A549 (cell line): ENCODE measurements around the gene SYNPO2L. TPM values are rescaled to one million over a fixed set of nuclear protein-coding genes. Genes with fewer than 3 reads are reported as not detected.

Experiments used
- ATAC-seq, 2 experiments: fragments of 200-7000 bp in 1 of 2; fragments of >200 bp in 1 of 2; cut with Nextera tagmentation in 1 of 2; cut with Tn5 transposase in 1 of 2; 3 replicates each; pipeline versions ENCODE4 v1.8.0 to v1.9.1; 2018 to 2020; ENCODE audit warnings: mild to moderate bottlenecking in 1 of 2, moderate library complexity in 1 of 2
- CTCF ChIA-PET: fragments of 300-600 bp; sonication (Branson Sonifier 250); formaldehyde crosslinking; extraction: SDS; loops from one replicate; lab custom pipeline; 2021; ENCODE audit warnings: antibody characterized with exemption, inconsistent platforms; lab: Yijun Ruan, JAX
- POLR2A ChIA-PET: fragments of 350-600 bp; formaldehyde crosslinking; extraction: SDS; loops from one replicate; lab custom pipeline; 2021; ENCODE audit warnings: antibody characterized with exemption, inconsistent platforms; lab: Yijun Ruan, JAX
- DNase-seq, 2 experiments: peaks; one replicate each; pipeline versions ENCODE4 v3.0.0 to v3.0.0-alpha.2; 2011 to 2016; ENCODE audit warnings: low read depth in 1 of 2, low spot score in 1 of 2
- FAIRE-seq: peaks from 2 replicates; lab custom pipeline; 2011; peaks lifted over from hg19 to GRCh38; lab: Jason Lieb, UNC
- H3K27ac ChIP-seq, 2 experiments: fragments of >200 bp; sonication (Bioruptor Twin); formaldehyde crosslinking; 3 replicates each; pipeline ENCODE4 v1.5.1; 2016 to 2017
- H3K4me1 ChIP-seq: fragments of >200 bp; sonication (Bioruptor Twin); formaldehyde crosslinking; 3 replicates; pipeline ENCODE4 v1.6.1; 2016
- H3K4me2 ChIP-seq: fragments of >200 bp; sonication (Bioruptor Twin); formaldehyde crosslinking; 3 replicates; pipeline ENCODE4 v1.6.1; 2016
- H3K4me3 ChIP-seq: fragments of >200 bp; sonication (Bioruptor Twin); formaldehyde crosslinking; 3 replicates; pipeline ENCODE4 v1.5.1; 2016
- H3K9me3 ChIP-seq: fragments of >200 bp; sonication (Bioruptor Twin); formaldehyde crosslinking; 3 replicates; pipeline ENCODE4 v1.6.1; 2016
- BCL3 ChIP-seq: fragments of >200 bp; sonication (Bioruptor Twin); formaldehyde crosslinking; IDR thresholded peaks from 3 replicates; pipeline ENCODE4 v1.6.1; 2016
- BHLHE40 ChIP-seq: IDR thresholded peaks from 2 replicates; pipeline ENCODE4 v1.6.1; 2012; ENCODE audit warnings: low read depth, low read length, inconsistent platforms
- CEBPB ChIP-seq, 2 experiments: fragments of >200 bp in 1 of 2; sonication (Bioruptor Twin) in 1 of 2; formaldehyde crosslinking in 1 of 2; IDR thresholded peaks; 2 replicates each; pipeline ENCODE4 v1.6.1; 2012 to 2016
- CHD2 ChIP-seq: fragments of 150-350 bp; IDR thresholded peaks from 2 replicates; pipeline ENCODE4 v1.6.1; 2014; ENCODE audit warnings: low read length; ENCODE audit not compliant: partially characterized antibody
- CHD4 ChIP-seq: fragments of 200-600 bp; sonication (generic); IDR thresholded peaks from 2 replicates; pipeline ENCODE4 v1.6.1; 2016; ENCODE audit warnings: antibody characterized with exemption, mild to moderate bottlenecking, borderline replicate concordance
- E2F6 ChIP-seq: IDR thresholded peaks from 2 replicates; pipeline ENCODE4 v1.6.1; 2012; ENCODE audit warnings: low read depth, borderline replicate concordance
- FOSB ChIP-seq: fragments of 250-450 bp; sonication (Bioruptor Pico); IDR thresholded peaks from 2 replicates; pipeline ENCODE4 v1.5.0; 2020; ENCODE audit warnings: mild to moderate bottlenecking, moderate library complexity
- FOXS1 ChIP-seq: fragments of 250-450 bp; sonication (Bioruptor Pico); IDR thresholded peaks from 2 replicates; pipeline ENCODE4 v1.5.0; 2020; ENCODE audit warnings: mild to moderate bottlenecking, moderate library complexity
- GATA3 ChIP-seq: IDR thresholded peaks from 2 replicates; pipeline ENCODE4 v1.6.1; 2012; ENCODE audit warnings: borderline replicate concordance
- HEYL ChIP-seq: fragments of 250-450 bp; sonication (Bioruptor Pico); IDR thresholded peaks from 2 replicates; pipeline ENCODE4 v1.8.0; 2021; ENCODE audit warnings: mild to moderate bottlenecking, moderate library complexity
- HOXB13 ChIP-seq: fragments of 250-450 bp; sonication (Bioruptor Pico); IDR thresholded peaks from 2 replicates; pipeline ENCODE4 v1.5.0; 2020; ENCODE audit warnings: low read depth, mild to moderate bottlenecking, moderate library complexity
- HOXB5 ChIP-seq: fragments of 250-450 bp; sonication (Bioruptor Pico); IDR thresholded peaks from 2 replicates; pipeline ENCODE4 v1.5.0; 2020; ENCODE audit warnings: mild to moderate bottlenecking, moderate library complexity
- NFE2L2 ChIP-seq: fragments of 150-350 bp; conservative IDR thresholded peaks from 2 replicates; pipeline ENCODE4 v1.6.1; 2014; ENCODE audit warnings: low read length
- POLR2A ChIP-seq: IDR thresholded peaks from 2 replicates; pipeline ENCODE4 v1.6.1; 2012; ENCODE audit warnings: mild to moderate bottlenecking, low read length
- POLR2AphosphoS2 ChIP-seq: conservative IDR thresholded peaks from 2 replicates; pipeline ENCODE4 v1.6.1; 2012; ENCODE audit warnings: low read length, improper control_type of control experiment, inconsistent platforms
- RAD21 ChIP-seq, 2 experiments: fragments of >200 bp in 1 of 2; sonication (Bioruptor Twin) in 1 of 2; formaldehyde crosslinking in 1 of 2; IDR thresholded peaks in 1 of 2; conservative IDR thresholded peaks in 1 of 2; 2 replicates in 1 of 2; 3 replicates in 1 of 2; pipeline ENCODE4 v1.6.1; 2012 to 2018; ENCODE audit warnings: inconsistent platforms in 1 of 2
- RARB ChIP-seq: fragments of 250-450 bp; sonication (Bioruptor Pico); IDR thresholded peaks from 2 replicates; pipeline ENCODE4 v1.8.0; 2021; ENCODE audit warnings: mild to moderate bottlenecking, moderate library complexity
- REST ChIP-seq: fragments of 200-600 bp; sonication (generic); IDR thresholded peaks from 2 replicates; pipeline ENCODE4 v1.6.1; 2016; ENCODE audit warnings: antibody characterized with exemption, mild to moderate bottlenecking, moderate library complexity
- SMC3 ChIP-seq: fragments of >200 bp; sonication (Bioruptor Twin); formaldehyde crosslinking; IDR thresholded peaks from 3 replicates; pipeline ENCODE4 v1.6.1; 2018; ENCODE audit warnings: inconsistent platforms
- TFCP2L1 ChIP-seq: fragments of 250-450 bp; sonication (Bioruptor Pico); IDR thresholded peaks from 2 replicates; pipeline ENCODE4 v1.5.0; 2021; ENCODE audit warnings: mild to moderate bottlenecking
- ZNF302 ChIP-seq: fragments of 250-450 bp; sonication (Bioruptor Pico); IDR thresholded peaks from 2 replicates; pipeline ENCODE4 v1.9.0; 2021; ENCODE audit warnings: inconsistent platforms, mild to moderate bottlenecking, moderate library complexity
- ZSCAN20 ChIP-seq: fragments of 250-450 bp; sonication (Bioruptor Pico); IDR thresholded peaks from 2 replicates; pipeline ENCODE4 v1.8.0; 2022; ENCODE audit warnings: mild to moderate bottlenecking, moderate library complexity
- WGBS: methylation state at CpG from one replicate; pipeline ENCODE4 v1.1.6; 2017; ENCODE audit errors: missing lambda C conversion rate; 5-methylcytosine and 5-hydroxymethylcytosine counted together
- polyA plus RNA-seq, 4 experiments: library from polyadenylated mRNA; depleted of rRNA in 3 of 4; stranded (reverse); fragments of >200 nt; fragmentation: RNase III in 1 of 4; extraction: RNeasy Plus Mini Kit Qiagen cat#74134 plus additional on column Dnase treatment in 1 of 4; gene quantifications; 2 replicates in 3 of 4; 3 replicates in 1 of 4; pipeline ENCODE4 v1.2.3, GENCODE V29; 2011 to 2017

The SYNPO2L gene
- polyA plus RNA-seq, 2 of the 4 experiments (the other 2 are of a cell fraction) = not detected

- TF ChIP-seq RAD21 (conservative IDR thresholded peaks at IDR 0.05 in 1 of 2, IDR thresholded peaks at IDR 0.05 in 1 of 2) (no peak), POLR2A (no peak), GATA3 (no peak)
These were observed 41.1 kb downstream of the SYNPO2L start (continued) for GRCh38 chr10:73614720-73615119.

- ATAC-seq (no peak), FAIRE-seq (no peak), DNase-seq (no peak)
- H3K4me3 ChIP-seq = no peak overlapping the region
- ChIA-PET POLR2A (interaction anchor here (1.1 kb wide), 1 partner anchor 17 kb away, joined by 6 read pairs; no protein-coding TSS in a partner anchor), CTCF (interaction anchor here (3.5 to 4.5 kb wide), 2 partner anchors 35 to 80 kb away, joined by 20 to 25 read pairs; no protein-coding TSS in a partner anchor)
- no peak overlapping the region for H3K4me2 ChIP-seq
- H3K9me3 ChIP-seq = no peaks in the 10 kb centered on the region
- TF ChIP-seq FOSB (CRISPR knock-in tag) = no peak
- TF ChIP-seq E2F6 = no peak
- no peak for TF ChIP-seq POLR2AphosphoS2
- TF ChIP-seq SMC3 = no peak
- TF ChIP-seq CHD2 = no peak
- TF ChIP-seq CHD4 = no peak
- no peak for TF ChIP-seq HOXB13 (CRISPR knock-in tag)
- TF ChIP-seq BCL3 = no peak
- TF ChIP-seq ZSCAN20 (CRISPR knock-in tag) = no peak
- no peak for TF ChIP-seq CEBPB (IDR thresholded peaks at IDR 0.05)
- TF ChIP-seq BHLHE40 = no peak
- no peak for TF ChIP-seq TFCP2L1 (CRISPR knock-in tag)
- no peak for TF ChIP-seq HEYL
- no peak for TF ChIP-seq ZNF302 (CRISPR knock-in tag)
- TF ChIP-seq REST = no peak
- TF ChIP-seq RARB (CRISPR knock-in tag) = no peak
- no peak for TF ChIP-seq HOXB5
- TF ChIP-seq FOXS1 (CRISPR knock-in tag) = no peak
- TF ChIP-seq NFE2L2 = no peak
- no peak overlapping the region for H3K27ac ChIP-seq
- no peaks in the 10 kb centered on the region for H3K4me1 ChIP-seq
- 93% methylated on average over 4 of the region's 4 CpGs for WGBS
These were observed 46.7 kb downstream of the SYNPO2L start for GRCh38 chr10:73609116-73609515.
